Measurements from ENCODE around the gene RBFOX2. TPM values are rescaled to one million over a fixed set of nuclear protein-coding genes. Genes with fewer than 3 reads are reported as not detected.

RBFOX2 gene
- total and polyA plus RNA-seq, 10 of the 15 experiments (the other 5 are each of a cell fraction or from before 2014, with no cell fraction given): 0.01 to 2.7 (median 0.17) TPM; not detected in 4

GRCh38 chr22:35824256-35824655 lies 204.4 kb downstream of the RBFOX2 start (continued):
- no peak for TF ChIP-seq ZBTB40 (IDR thresholded peaks at IDR 0.05; ENCODE audit: borderline replicate concordance)
- TF ChIP-seq CEBPZ (IDR thresholded peaks at IDR 0.05; ENCODE audit: low read depth, low read length): no peak
- no peak for TF ChIP-seq NR2C1 (IDR thresholded peaks at IDR 0.05)

GRCh38 chr22:35821654-35822053 lies 207.0 kb downstream of the RBFOX2 start:
- CTCF ChIA-PET: interaction anchor here (1.2 kb wide), 1 partner anchor 20 kb away, joined by 3 read pairs; no protein-coding TSS in a partner anchor
- TF ChIP-seq ZNF207 (IDR thresholded peaks at IDR 0.05; ENCODE audit: borderline replicate concordance): no peak
- TF ChIP-seq NR2F1 (conservative IDR thresholded peaks at IDR 0.05): no peak
- no peak for TF ChIP-seq USF1 (IDR thresholded peaks at IDR 0.05; ENCODE audit: borderline replicate concordance, extremely low read length, insufficient read depth, low read depth, low read length)
- TF ChIP-seq MLLT1 (IDR thresholded peaks at IDR 0.05): no peak
- TF ChIP-seq IRF3 (IDR thresholded peaks at IDR 0.05): no peak

More at GRCh38 chr22:35821654-35822053, 207.0 kb downstream of the RBFOX2 start:
- 0% methylated on average over 1 of the region's 1 CpG for WGBS (ENCODE audit: insufficient coverage, insufficient replicate concordance, low lambda C conversion rate, missing lambda C conversion rate)
- BruUV-seq (replicated peaks): no TSS peak
- ATAC-seq (no peak), DNase-seq (ENCODE audit: low read depth, low spot score) (no peak), FAIRE-seq (no peak)
- H4K20me1 ChIP-seq (ENCODE audit: control insufficient read depth, insufficient read depth): no peaks in the 10 kb centered on the region
- H3K27me3 ChIP-seq (replicated peaks in 1 of 2; ENCODE audit: control insufficient read depth in 2 of 2, insufficient read depth in 2 of 2, low read length in 1 of 2): peaks cover 0 to 3% of the 10 kb centered on the region in 2 experiments; a peak in 1 of 4 replicates
- ChIA-PET SMC1A (ENCODE audit: uncharacterized antibody, unreplicated experiment) (no interaction called here), POLR2A (no interaction called here), RAD21 (ENCODE audit: unreplicated experiment) (interaction anchor here (0.6 kb wide), 1 partner anchor 36 kb away, joined by 3 read pairs; no protein-coding TSS in a partner anchor)
- no peaks in the 10 kb centered on the region for H3K79me2 ChIP-seq (ENCODE audit: control insufficient read depth, insufficient read depth, low read length)
- H3K4me3 ChIP-seq: no peak overlapping the region
- no peak overlapping the region for H3K9ac ChIP-seq (ENCODE audit: control insufficient read depth, insufficient read depth, low read length)
- in situ Hi-C loops (cut with MboI): no loop called here
- H2AFZ ChIP-seq (ENCODE audit: control insufficient read depth, low read depth, low read length): no peak overlapping the region
- H3K9me3 ChIP-seq (replicated peaks; ENCODE audit: control insufficient read depth, insufficient read depth, low read length): no peaks in the 10 kb centered on the region
- H3K4me2 ChIP-seq (ENCODE audit: control insufficient read depth, insufficient read depth): no peak overlapping the region
- H3K27ac ChIP-seq (ENCODE audit: control insufficient read depth, insufficient read depth): no peak overlapping the region
- no peaks in the 10 kb centered on the region for H3K36me3 ChIP-seq (ENCODE audit: control insufficient read depth in 2 of 2, insufficient read depth in 2 of 2, low read length in 1 of 2)
- no peaks in the 10 kb centered on the region for H3K4me1 ChIP-seq (ENCODE audit: control insufficient read depth, insufficient read depth, low read length)
- intact Hi-C loops (cut with micrococcal nuclease; ENCODE audit: unreplicated experiment): no loop called here

Measured in GM12878 (cell line).